A549 (cell line): Measurements from ENCODE around the gene DLX1. TPM values are rescaled to one million over a fixed set of nuclear protein-coding genes. Genes with fewer than 3 reads are reported as not detected.

Experiments used
- ATAC-seq, 2 experiments: fragments of 200-7000 bp in 1 of 2; fragments of >200 bp in 1 of 2; cut with Nextera tagmentation in 1 of 2; cut with Tn5 transposase in 1 of 2; 3 replicates each; pipeline versions ENCODE4 v1.8.0 to v1.9.1; 2018 to 2020; ENCODE audit warnings: mild to moderate bottlenecking in 1 of 2, moderate library complexity in 1 of 2
- CTCF ChIA-PET: fragments of 300-600 bp; sonication (Branson Sonifier 250); formaldehyde crosslinking; extraction: SDS; loops from one replicate; lab custom pipeline; 2021; ENCODE audit warnings: antibody characterized with exemption, inconsistent platforms; lab: Yijun Ruan, JAX
- POLR2A ChIA-PET: fragments of 350-600 bp; formaldehyde crosslinking; extraction: SDS; loops from one replicate; lab custom pipeline; 2021; ENCODE audit warnings: antibody characterized with exemption, inconsistent platforms; lab: Yijun Ruan, JAX
- DNase-seq, 2 experiments: peaks; one replicate each; pipeline versions ENCODE4 v3.0.0 to v3.0.0-alpha.2; 2011 to 2016; ENCODE audit warnings: low read depth in 1 of 2, low spot score in 1 of 2
- FAIRE-seq: peaks from 2 replicates; lab custom pipeline; 2011; peaks lifted over from hg19 to GRCh38; lab: Jason Lieb, UNC
- H3K27ac ChIP-seq, 2 experiments: fragments of >200 bp; sonication (Bioruptor Twin); formaldehyde crosslinking; 3 replicates each; pipeline ENCODE4 v1.5.1; 2016 to 2017
- H3K4me1 ChIP-seq: fragments of >200 bp; sonication (Bioruptor Twin); formaldehyde crosslinking; 3 replicates; pipeline ENCODE4 v1.6.1; 2016
- H3K4me2 ChIP-seq: fragments of >200 bp; sonication (Bioruptor Twin); formaldehyde crosslinking; 3 replicates; pipeline ENCODE4 v1.6.1; 2016
- H3K4me3 ChIP-seq: fragments of >200 bp; sonication (Bioruptor Twin); formaldehyde crosslinking; 3 replicates; pipeline ENCODE4 v1.5.1; 2016
- H3K9me3 ChIP-seq: fragments of >200 bp; sonication (Bioruptor Twin); formaldehyde crosslinking; 3 replicates; pipeline ENCODE4 v1.6.1; 2016
- BHLHE40 ChIP-seq: IDR thresholded peaks from 2 replicates; pipeline ENCODE4 v1.6.1; 2012; ENCODE audit warnings: low read depth, low read length, inconsistent platforms
- CHD4 ChIP-seq: fragments of 200-600 bp; sonication (generic); IDR thresholded peaks from 2 replicates; pipeline ENCODE4 v1.6.1; 2016; ENCODE audit warnings: antibody characterized with exemption, mild to moderate bottlenecking, borderline replicate concordance
- EHF ChIP-seq: fragments of 250-450 bp; sonication (Bioruptor Pico); IDR thresholded peaks from 2 replicates; pipeline ENCODE4 v1.5.0; 2020; ENCODE audit warnings: mild to moderate bottlenecking
- EP300 ChIP-seq, 2 experiments: fragments of >200 bp; sonication (Bioruptor Twin); formaldehyde crosslinking; IDR thresholded peaks; 2 replicates in 1 of 2; 3 replicates in 1 of 2; pipeline ENCODE4 v1.6.1; 2016 to 2017
- FOSB ChIP-seq: fragments of 250-450 bp; sonication (Bioruptor Pico); IDR thresholded peaks from 2 replicates; pipeline ENCODE4 v1.5.0; 2020; ENCODE audit warnings: mild to moderate bottlenecking, moderate library complexity
- JUN ChIP-seq, 2 experiments: fragments of >200 bp; sonication (Bioruptor Twin); formaldehyde crosslinking; IDR thresholded peaks; 2 replicates in 1 of 2; 3 replicates in 1 of 2; pipeline ENCODE4 v1.6.1; 2016 to 2017
- JUNB ChIP-seq: fragments of >200 bp; sonication (Bioruptor Twin); formaldehyde crosslinking; IDR thresholded peaks from 2 replicates; pipeline ENCODE4 v1.6.1; 2016
- KDM5A ChIP-seq: fragments of 200-600 bp; sonication (generic); IDR thresholded peaks from 2 replicates; pipeline ENCODE4 v1.6.1; 2016; ENCODE audit warnings: antibody characterized with exemption, mild to moderate bottlenecking
- NFE2L2 ChIP-seq: fragments of 150-350 bp; conservative IDR thresholded peaks from 2 replicates; pipeline ENCODE4 v1.6.1; 2014; ENCODE audit warnings: low read length
- NPAS2 ChIP-seq: fragments of 250-450 bp; sonication (Bioruptor Pico); IDR thresholded peaks from 2 replicates; pipeline ENCODE4 v1.8.0; 2022; ENCODE audit warnings: mild to moderate bottlenecking, moderate library complexity, borderline replicate concordance
- PHF8 ChIP-seq: fragments of 200-600 bp; sonication (generic); IDR thresholded peaks from 2 replicates; pipeline ENCODE4 v1.6.1; 2016; ENCODE audit warnings: low read depth, mild to moderate bottlenecking, antibody characterized with exemption, moderate library complexity, borderline replicate concordance
- POLR2A ChIP-seq: IDR thresholded peaks from 2 replicates; pipeline ENCODE4 v1.6.1; 2012; ENCODE audit warnings: mild to moderate bottlenecking, low read length
- RAD21 ChIP-seq, 2 experiments: fragments of >200 bp in 1 of 2; sonication (Bioruptor Twin) in 1 of 2; formaldehyde crosslinking in 1 of 2; IDR thresholded peaks in 1 of 2; conservative IDR thresholded peaks in 1 of 2; 2 replicates in 1 of 2; 3 replicates in 1 of 2; pipeline ENCODE4 v1.6.1; 2012 to 2018; ENCODE audit warnings: inconsistent platforms in 1 of 2
- RARB ChIP-seq: fragments of 250-450 bp; sonication (Bioruptor Pico); IDR thresholded peaks from 2 replicates; pipeline ENCODE4 v1.8.0; 2021; ENCODE audit warnings: mild to moderate bottlenecking, moderate library complexity
- RFX5 ChIP-seq: fragments of 450-650 bp; IDR thresholded peaks from 2 replicates; pipeline ENCODE4 v1.7.1; 2014; ENCODE audit warnings: antibody characterized with exemption, mild to moderate bottlenecking, moderate library complexity
- SMC3 ChIP-seq: fragments of >200 bp; sonication (Bioruptor Twin); formaldehyde crosslinking; IDR thresholded peaks from 3 replicates; pipeline ENCODE4 v1.6.1; 2018; ENCODE audit warnings: inconsistent platforms
- TFCP2L1 ChIP-seq: fragments of 250-450 bp; sonication (Bioruptor Pico); IDR thresholded peaks from 2 replicates; pipeline ENCODE4 v1.5.0; 2021; ENCODE audit warnings: mild to moderate bottlenecking
- ZC3H11A ChIP-seq: fragments of 450-650 bp; IDR thresholded peaks from 2 replicates; pipeline ENCODE4 v1.6.1; 2014; ENCODE audit warnings: antibody characterized with exemption, mild to moderate bottlenecking
- WGBS: methylation state at CpG from one replicate; pipeline ENCODE4 v1.1.6; 2017; ENCODE audit errors: missing lambda C conversion rate; 5-methylcytosine and 5-hydroxymethylcytosine counted together
- polyA plus RNA-seq, 4 experiments: library from polyadenylated mRNA; depleted of rRNA in 3 of 4; stranded (reverse); fragments of >200 nt; fragmentation: RNase III in 1 of 4; extraction: RNeasy Plus Mini Kit Qiagen cat#74134 plus additional on column Dnase treatment in 1 of 4; gene quantifications; 2 replicates in 3 of 4; 3 replicates in 1 of 4; pipeline ENCODE4 v1.2.3, GENCODE V29; 2011 to 2017
- TF ChIP-seq, protein P1 (sequence below): IDR thresholded peaks from 2 replicates; pipeline ENCODE4 v1.6.1; 2012
- TF ChIP-seq, protein P2 (sequence below): fragments of 450-650 bp; IDR thresholded peaks from 2 replicates; pipeline ENCODE4 v1.6.1; 2014; ENCODE audit warnings: antibody characterized with exemption
- TF ChIP-seq, protein P3 (sequence below): fragments of 150-350 bp; IDR thresholded peaks from 2 replicates; pipeline ENCODE4 v1.6.1; 2014; ENCODE audit warnings: low read depth, mild to moderate bottlenecking, low read length
- TF ChIP-seq, protein P4 (sequence below): fragments of 250-450 bp; sonication (Bioruptor Pico); IDR thresholded peaks from 2 replicates; pipeline ENCODE4 v1.5.0; 2020; ENCODE audit warnings: low read depth, mild to moderate bottlenecking, moderate library complexity
- TF ChIP-seq, protein P5 (sequence below): IDR thresholded peaks from 2 replicates; pipeline ENCODE4 v1.6.1; 2012; ENCODE audit warnings: low read depth, borderline replicate concordance
- TF ChIP-seq, protein P6 (sequence below): IDR thresholded peaks from 2 replicates; pipeline ENCODE4 v1.6.1; 2012

DLX1 gene
- polyA plus RNA-seq, 2 of the 4 experiments (the other 2 are of a cell fraction): 1.1 to 2.5 TPM

DNA sequence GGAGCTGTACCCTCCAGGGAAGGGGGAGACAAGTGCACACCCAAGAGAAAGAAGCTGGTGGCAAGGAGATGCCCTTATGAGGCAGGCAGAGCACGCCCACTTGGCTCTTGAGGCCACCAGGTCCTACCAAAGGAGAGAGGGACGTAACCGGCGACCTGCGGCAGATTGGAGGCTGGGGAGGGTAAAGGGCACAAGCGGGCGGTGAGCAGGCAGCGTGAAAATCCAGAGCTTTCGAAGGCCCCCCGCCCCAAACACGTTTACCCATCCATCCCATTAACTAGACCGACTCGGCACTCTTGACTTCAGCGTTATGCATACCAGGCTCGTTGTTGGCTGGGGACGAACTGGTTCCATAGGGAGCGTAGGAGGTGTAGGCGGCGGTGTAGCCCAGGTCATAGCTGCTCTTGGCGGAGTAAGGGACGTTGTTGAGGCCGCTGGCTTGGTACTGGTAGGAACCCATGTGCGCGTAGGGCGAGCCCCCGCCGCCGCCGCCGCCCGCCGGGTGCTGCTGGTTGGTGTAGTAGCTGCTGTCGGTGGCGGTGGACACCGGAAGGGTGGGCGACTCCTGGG lies 16.6 kb downstream of the DLX1 start:
- Histone ChIP-seq H3K27ac (peak overlapping the region; percentile 43 to 74; a peak in 5 of 6 replicates), H3K9me3 (no peaks in the 10 kb centered on the region), H3K4me3 (peak overlapping the region; percentile 74), H3K4me1 (peaks cover 28% of the 10 kb centered on the region), H3K4me2 (peak overlapping the region; percentile 96)
- ATAC-seq: peak; percentile 2 to 13; a peak in 5 of 6 replicates
- CTCF ChIA-PET: interaction anchor here (1.4 to 9.4 kb wide), 8 partner anchors 13 to 399 kb away, joined by 3 to 128 read pairs (median 6); partner anchors contain the start of genes DLX1 and SLC25A12
- TF ChIP-seq NFE2L2: no peak
- no peak for TF ChIP-seq RAD21 (conservative IDR thresholded peaks at IDR 0.05 in 1 of 2, IDR thresholded peaks at IDR 0.05 in 1 of 2)
- no peak for TF ChIP-seq TFCP2L1 (CRISPR knock-in tag)
- TF ChIP-seq RARB (CRISPR knock-in tag): no peak
- TF ChIP-seq JUNB: no peak
- TF ChIP-seq, protein P1, sequence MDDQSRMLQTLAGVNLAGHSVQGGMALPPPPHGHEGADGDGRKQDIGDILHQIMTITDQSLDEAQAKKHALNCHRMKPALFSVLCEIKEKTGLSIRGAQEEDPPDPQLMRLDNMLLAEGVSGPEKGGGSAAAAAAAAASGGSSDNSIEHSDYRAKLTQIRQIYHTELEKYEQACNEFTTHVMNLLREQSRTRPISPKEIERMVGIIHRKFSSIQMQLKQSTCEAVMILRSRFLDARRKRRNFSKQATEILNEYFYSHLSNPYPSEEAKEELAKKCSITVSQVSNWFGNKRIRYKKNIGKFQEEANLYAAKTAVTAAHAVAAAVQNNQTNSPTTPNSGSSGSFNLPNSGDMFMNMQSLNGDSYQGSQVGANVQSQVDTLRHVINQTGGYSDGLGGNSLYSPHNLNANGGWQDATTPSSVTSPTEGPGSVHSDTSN: no peak
- no peak for DNase-seq
- WGBS: 15% methylated on average over 35 of the region's 36 CpGs
- POLR2A ChIA-PET: interaction anchor here (0.6 to 1.9 kb wide), 3 partner anchors 17 to 502 kb away, joined by 3 to 17 read pairs (median 11); partner anchors contain the start of genes DLX1 and SLC25A12
- no peak for FAIRE-seq

DNA sequence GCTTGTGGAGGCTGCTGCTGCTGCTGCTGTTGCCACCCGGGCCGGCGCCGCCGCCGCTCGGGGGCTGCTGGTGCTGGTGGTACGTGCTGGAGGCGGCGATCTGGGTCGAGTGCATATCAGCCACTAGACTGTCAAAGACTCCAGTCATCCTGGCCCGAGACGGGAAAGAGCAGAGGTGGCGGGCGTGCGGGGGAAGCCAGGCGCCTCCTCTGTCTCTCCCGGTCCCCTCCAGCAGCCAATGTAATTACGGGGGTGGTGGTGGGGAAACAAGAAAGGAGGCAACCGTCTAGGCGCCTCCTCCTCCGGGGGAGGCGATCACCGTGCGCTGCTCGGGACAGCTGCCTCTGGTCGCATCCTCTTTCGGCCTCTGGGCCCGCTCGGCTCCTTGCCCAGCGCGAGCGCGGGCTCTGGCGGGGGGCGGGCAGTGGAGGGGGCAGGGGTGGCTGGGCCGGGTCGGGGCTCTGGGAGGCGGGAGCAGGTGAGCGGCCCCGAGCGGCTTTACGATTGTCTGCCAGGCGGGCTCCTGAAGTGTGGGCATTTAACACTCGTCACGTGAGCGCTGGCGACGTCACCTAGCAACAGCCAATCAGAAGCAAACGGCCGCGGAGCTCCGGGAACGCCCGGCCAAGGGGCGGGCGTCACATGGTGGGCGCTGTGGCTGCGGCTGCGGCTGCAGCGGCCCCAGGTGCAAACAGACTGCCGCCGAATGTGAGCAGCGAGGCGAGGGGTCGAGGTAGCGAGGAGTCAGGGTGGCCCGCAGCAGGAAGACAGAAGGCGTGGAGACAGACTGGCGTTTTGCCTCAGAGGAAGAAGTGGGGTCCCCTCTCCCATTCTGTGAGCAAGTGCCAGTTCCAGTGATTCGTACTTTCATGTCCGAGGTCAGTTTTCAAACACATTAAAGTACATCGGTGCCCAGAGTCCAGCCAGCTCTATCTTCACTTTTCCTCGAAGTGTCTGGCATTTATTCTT lies 17.4 kb downstream of the DLX1 start, which contains the start of gene DLX2:
TSS of gene DLX2 (minus strand) at position 510 of the 969 bp plus-strand sequence. CDS start at position 148, 362 bp downstream.
- ATAC-seq (peak; percentile 66 to 81), DNase-seq (peak; percentile 85 to 91), FAIRE-seq (no peak)
- ChIA-PET CTCF (interaction anchor here (0.7 to 9.4 kb wide), 19 partner anchors 10 to 547 kb away, joined by 3 to 128 read pairs (median 4); partner anchors contain the start of genes DLX1 and SLC25A12), POLR2A (interaction anchor here (0.6 to 1.9 kb wide), 9 partner anchors 18 to 502 kb away, joined by 3 to 17 read pairs (median 5); partner anchors contain the start of genes DLX1, HAT1 and SLC25A12)
- TF ChIP-seq CHD4: no peak
- TF ChIP-seq BHLHE40: peak; percentile 77
- TF ChIP-seq RFX5: 0 out of 2 replicates have a peak, but pooled peaks have one; percentile 17
- TF ChIP-seq, protein P2, sequence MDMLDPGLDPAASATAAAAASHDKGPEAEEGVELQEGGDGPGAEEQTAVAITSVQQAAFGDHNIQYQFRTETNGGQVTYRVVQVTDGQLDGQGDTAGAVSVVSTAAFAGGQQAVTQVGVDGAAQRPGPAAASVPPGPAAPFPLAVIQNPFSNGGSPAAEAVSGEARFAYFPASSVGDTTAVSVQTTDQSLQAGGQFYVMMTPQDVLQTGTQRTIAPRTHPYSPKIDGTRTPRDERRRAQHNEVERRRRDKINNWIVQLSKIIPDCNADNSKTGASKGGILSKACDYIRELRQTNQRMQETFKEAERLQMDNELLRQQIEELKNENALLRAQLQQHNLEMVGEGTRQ: peak; percentile 96
- TF ChIP-seq SMC3: no peak
- TF ChIP-seq EHF (CRISPR knock-in tag): no peak
- TF ChIP-seq FOSB (CRISPR knock-in tag): no peak
- TF ChIP-seq JUNB: no peak
- TF ChIP-seq, protein P3, sequence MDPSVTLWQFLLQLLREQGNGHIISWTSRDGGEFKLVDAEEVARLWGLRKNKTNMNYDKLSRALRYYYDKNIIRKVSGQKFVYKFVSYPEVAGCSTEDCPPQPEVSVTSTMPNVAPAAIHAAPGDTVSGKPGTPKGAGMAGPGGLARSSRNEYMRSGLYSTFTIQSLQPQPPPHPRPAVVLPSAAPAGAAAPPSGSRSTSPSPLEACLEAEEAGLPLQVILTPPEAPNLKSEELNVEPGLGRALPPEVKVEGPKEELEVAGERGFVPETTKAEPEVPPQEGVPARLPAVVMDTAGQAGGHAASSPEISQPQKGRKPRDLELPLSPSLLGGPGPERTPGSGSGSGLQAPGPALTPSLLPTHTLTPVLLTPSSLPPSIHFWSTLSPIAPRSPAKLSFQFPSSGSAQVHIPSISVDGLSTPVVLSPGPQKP: no peak
- TF ChIP-seq, protein P4, sequence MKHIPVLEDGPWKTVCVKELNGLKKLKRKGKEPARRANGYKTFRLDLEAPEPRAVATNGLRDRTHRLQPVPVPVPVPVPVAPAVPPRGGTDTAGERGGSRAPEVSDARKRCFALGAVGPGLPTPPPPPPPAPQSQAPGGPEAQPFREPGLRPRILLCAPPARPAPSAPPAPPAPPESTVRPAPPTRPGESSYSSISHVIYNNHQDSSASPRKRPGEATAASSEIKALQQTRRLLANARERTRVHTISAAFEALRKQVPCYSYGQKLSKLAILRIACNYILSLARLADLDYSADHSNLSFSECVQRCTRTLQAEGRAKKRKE (CRISPR knock-in tag): no peak
- TF ChIP-seq PHF8: peak; percentile 47; the same call in 1 of the 2 replicates
- no peak for TF ChIP-seq KDM5A
- 0 out of 5 replicates have a peak, but pooled peaks of 1 of the 2 experiments have one; percentile 6 for TF ChIP-seq RAD21 (conservative IDR thresholded peaks at IDR 0.05 in 1 of 2, IDR thresholded peaks at IDR 0.05 in 1 of 2)
- TF ChIP-seq NPAS2 (CRISPR knock-in tag): no peak
- peak in 1 of 2 experiments; percentile 52; a peak in 1 of 5 replicates for TF ChIP-seq JUN (IDR thresholded peaks at IDR 0.05)
- TF ChIP-seq, protein P5, sequence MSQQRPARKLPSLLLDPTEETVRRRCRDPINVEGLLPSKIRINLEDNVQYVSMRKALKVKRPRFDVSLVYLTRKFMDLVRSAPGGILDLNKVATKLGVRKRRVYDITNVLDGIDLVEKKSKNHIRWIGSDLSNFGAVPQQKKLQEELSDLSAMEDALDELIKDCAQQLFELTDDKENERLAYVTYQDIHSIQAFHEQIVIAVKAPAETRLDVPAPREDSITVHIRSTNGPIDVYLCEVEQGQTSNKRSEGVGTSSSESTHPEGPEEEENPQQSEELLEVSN: peak; percentile 61
- 0 out of 2 replicates have a peak, but pooled peaks have one; percentile 20 for TF ChIP-seq POLR2A
- TF ChIP-seq ZC3H11A: no peak
- TF ChIP-seq, protein P6, sequence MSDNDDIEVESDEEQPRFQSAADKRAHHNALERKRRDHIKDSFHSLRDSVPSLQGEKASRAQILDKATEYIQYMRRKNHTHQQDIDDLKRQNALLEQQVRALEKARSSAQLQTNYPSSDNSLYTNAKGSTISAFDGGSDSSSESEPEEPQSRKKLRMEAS: peak; percentile 82
- TF ChIP-seq EP300 (IDR thresholded peaks at IDR 0.05): no peak
- peak within 1 kb of the TSS; percentile 45 to 74; a peak in 5 of 6 replicates for H3K27ac ChIP-seq
- H3K4me3 ChIP-seq: peak within 1 kb of the TSS; percentile 74
- peak within 1 kb of the TSS; percentile 96 for H3K4me2 ChIP-seq
- WGBS: under 1% methylated on average over 20 of the region's 74 CpGs
- no peaks in the 10 kb centered on the region for H3K9me3 ChIP-seq
- H3K4me1 ChIP-seq: peaks cover 26% of the 10 kb centered on the region
